OCI-LY1 (cell line): ENCODE results near the gene C7orf25.

Experiments used
- EZH2 ChIP-seq: fragments of 200-600 bp; sonication (generic), shearing (Covaris generic); IDR thresholded peaks from 2 replicates; pipeline ENCODE4 v1.8.0; 2017; ENCODE audit warnings: borderline replicate concordance, mixed run types, mild to moderate bottlenecking, antibody characterized with exemption, low read length, moderate library complexity, mixed read lengths
- TF ChIP-seq, protein P1 (sequence below): fragments of 200-600 bp; sonication (generic), shearing (Covaris generic); IDR thresholded peaks from 2 replicates; pipeline ENCODE4 v1.5.1; 2017; ENCODE audit warnings: mild to moderate bottlenecking, antibody characterized with exemption, low read length, moderate library complexity, mixed read lengths

DNA sequence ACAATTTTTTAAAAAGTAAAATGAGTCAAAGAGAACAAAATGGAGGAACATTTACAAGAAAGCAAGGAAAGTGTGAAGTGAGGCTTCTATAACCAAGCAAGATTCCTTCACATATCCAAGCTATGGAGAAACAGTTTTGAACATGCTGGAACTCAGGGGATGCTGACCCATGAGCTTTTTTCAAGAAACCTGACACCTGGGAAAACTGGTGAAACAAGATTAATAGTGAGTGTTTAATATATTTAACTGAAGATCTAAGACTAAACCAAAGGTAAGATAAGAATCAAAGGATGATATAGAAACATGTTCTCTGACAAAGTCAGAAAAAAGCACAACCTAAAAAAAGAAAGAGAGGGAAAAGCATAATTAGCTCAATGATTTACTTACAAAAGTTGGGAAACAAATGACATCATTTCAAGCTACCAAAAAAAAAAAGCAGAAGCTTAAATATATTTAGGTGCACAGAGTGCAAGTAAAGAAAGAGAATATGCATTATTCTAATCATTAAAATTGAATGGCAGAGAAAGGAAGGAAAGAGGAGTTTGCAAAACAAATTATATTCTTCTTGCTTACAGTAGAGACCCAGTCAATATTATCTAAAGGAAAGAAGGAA lies 24.9 kb downstream of the C7orf25 start:
- no peak for TF ChIP-seq EZH2
- TF ChIP-seq, protein P1, sequence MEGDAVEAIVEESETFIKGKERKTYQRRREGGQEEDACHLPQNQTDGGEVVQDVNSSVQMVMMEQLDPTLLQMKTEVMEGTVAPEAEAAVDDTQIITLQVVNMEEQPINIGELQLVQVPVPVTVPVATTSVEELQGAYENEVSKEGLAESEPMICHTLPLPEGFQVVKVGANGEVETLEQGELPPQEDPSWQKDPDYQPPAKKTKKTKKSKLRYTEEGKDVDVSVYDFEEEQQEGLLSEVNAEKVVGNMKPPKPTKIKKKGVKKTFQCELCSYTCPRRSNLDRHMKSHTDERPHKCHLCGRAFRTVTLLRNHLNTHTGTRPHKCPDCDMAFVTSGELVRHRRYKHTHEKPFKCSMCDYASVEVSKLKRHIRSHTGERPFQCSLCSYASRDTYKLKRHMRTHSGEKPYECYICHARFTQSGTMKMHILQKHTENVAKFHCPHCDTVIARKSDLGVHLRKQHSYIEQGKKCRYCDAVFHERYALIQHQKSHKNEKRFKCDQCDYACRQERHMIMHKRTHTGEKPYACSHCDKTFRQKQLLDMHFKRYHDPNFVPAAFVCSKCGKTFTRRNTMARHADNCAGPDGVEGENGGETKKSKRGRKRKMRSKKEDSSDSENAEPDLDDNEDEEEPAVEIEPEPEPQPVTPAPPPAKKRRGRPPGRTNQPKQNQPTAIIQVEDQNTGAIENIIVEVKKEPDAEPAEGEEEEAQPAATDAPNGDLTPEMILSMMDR: no peak
